Activated naive CD4-positive, alpha-beta T cell treated with anti-CD3 and anti-CD28 coated beads, Interleukin-2, amount 50 U/mL, for 16 hours (primary cell): ENCODE data around the gene TGM2.

Experiments used
- DNase-seq: peaks from one replicate; pipeline ENCODE4 v3.0.0-alpha.2; 2020

The TGM2 gene

GRCh38 chr20:38158701-38159351 lies 6.2 kb downstream of the TGM2 start:
- DNase-seq, result no peak

GRCh38 chr20:38157635-38158495 lies 7.2 kb downstream of the TGM2 start:
- DNase-seq, result no peak

GRCh38 chr20:38156888-38157634 lies 8.0 kb downstream of the TGM2 start:
- DNase-seq, result no peak

GRCh38 chr20:38156280-38156679 lies 8.8 kb downstream of the TGM2 start:
- DNase-seq, result no peak

GRCh38 chr20:38155811-38156210 lies 9.3 kb downstream of the TGM2 start:
- DNase-seq, result no peak

- no peak for DNase-seq
Observed at GRCh38 chr20:38153401-38153800, 11.7 kb downstream of the TGM2 start.

GRCh38 chr20:38152621-38153221 lies 12.3 kb downstream of the TGM2 start:
- DNase-seq, result no peak

- DNase-seq, result no peak
Observed at GRCh38 chr20:38152175-38152620, 12.9 kb downstream of the TGM2 start.

- DNase-seq, result no peak
Observed at GRCh38 chr20:38151455-38151854, 13.6 kb downstream of the TGM2 start.

GRCh38 chr20:38150335-38151170 lies 14.5 kb downstream of the TGM2 start:
- no peak for DNase-seq

- DNase-seq, result no peak
Observed at GRCh38 chr20:38148328-38149102, 16.6 kb downstream of the TGM2 start.

- no peak for DNase-seq
Observed at GRCh38 chr20:38147751-38148150, 17.3 kb downstream of the TGM2 start.

GRCh38 chr20:38147163-38147562 lies 17.9 kb downstream of the TGM2 start:
- no peak for DNase-seq

GRCh38 chr20:38146628-38147027 lies 18.4 kb downstream of the TGM2 start:
- DNase-seq, result no peak

- DNase-seq, result no peak
Observed at GRCh38 chr20:38146156-38146555, 18.9 kb downstream of the TGM2 start.

- no peak for DNase-seq
Observed at GRCh38 chr20:38145729-38146075, 19.4 kb downstream of the TGM2 start.

GRCh38 chr20:38144974-38145728 lies 19.9 kb downstream of the TGM2 start:
- no peak for DNase-seq

GRCh38 chr20:38144598-38144973 lies 20.5 kb downstream of the TGM2 start:
- DNase-seq, result no peak

- no peak for DNase-seq
Observed at GRCh38 chr20:38143646-38144554, 21.2 kb downstream of the TGM2 start.

GRCh38 chr20:38143238-38143645 lies 21.8 kb downstream of the TGM2 start:
- no peak for DNase-seq
